Epithelial cell of esophagus (primary cell): ENCODE results near the gene PATZ1.

ENCODE experiments used
- DNase-seq: peaks from one replicate; pipeline ENCODE4 v3.0.0; 2010; ENCODE audit warnings: low read depth
- H3K4me3 ChIP-seq: 2 replicates; pipeline ENCODE4 v1.5.1; 2011; ENCODE audit warnings: mild to moderate bottlenecking, low read length, control low read depth
- TF ChIP-seq, protein P1 (sequence below): IDR thresholded peaks from 2 replicates; pipeline ENCODE4 v1.5.1; 2011; ENCODE audit warnings: low read depth, mild to moderate bottlenecking, low read length, control low read depth, inconsistent platforms; ENCODE audit not compliant: insufficient read depth; ENCODE audit errors: missing control alignments

The PATZ1 gene

DNA sequence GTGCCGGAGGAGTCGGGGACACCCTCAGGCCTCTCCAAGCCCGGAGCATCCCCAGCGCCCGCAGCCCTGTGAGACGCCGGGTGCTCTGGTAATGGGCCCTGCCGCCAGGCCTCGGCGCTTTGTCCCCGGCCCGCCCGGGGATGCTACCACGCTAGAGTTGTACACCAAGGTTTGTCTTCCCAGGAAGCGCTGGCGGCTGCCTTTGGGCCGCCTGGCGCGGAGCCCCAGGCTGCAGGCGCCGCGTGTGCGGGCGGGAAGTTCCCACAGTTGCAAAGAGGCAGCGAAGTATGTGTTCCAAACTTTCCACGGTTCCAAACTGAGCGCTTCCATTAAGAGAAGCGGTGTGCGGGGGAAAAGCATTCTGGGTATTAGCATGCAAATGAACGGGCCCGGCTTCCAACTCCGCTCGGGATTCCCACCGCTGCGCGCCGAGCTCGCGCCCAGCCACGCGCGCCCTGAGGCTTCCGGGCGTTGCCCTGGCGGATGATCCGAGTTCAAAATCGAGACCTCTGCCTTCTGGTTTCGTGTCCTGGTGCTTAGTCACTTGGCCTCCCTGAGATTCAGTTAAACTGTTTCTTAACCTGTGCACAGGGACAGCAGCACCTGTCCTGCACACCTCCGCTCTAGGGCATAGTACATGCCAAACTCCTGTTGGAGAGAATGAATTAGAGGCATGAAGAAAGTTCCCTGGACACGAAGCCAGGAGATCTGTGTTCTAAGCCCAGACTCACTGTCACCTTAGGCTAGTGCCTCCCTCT, 1.3 kb upstream of the PATZ1 start:
- TF ChIP-seq, protein P1, sequence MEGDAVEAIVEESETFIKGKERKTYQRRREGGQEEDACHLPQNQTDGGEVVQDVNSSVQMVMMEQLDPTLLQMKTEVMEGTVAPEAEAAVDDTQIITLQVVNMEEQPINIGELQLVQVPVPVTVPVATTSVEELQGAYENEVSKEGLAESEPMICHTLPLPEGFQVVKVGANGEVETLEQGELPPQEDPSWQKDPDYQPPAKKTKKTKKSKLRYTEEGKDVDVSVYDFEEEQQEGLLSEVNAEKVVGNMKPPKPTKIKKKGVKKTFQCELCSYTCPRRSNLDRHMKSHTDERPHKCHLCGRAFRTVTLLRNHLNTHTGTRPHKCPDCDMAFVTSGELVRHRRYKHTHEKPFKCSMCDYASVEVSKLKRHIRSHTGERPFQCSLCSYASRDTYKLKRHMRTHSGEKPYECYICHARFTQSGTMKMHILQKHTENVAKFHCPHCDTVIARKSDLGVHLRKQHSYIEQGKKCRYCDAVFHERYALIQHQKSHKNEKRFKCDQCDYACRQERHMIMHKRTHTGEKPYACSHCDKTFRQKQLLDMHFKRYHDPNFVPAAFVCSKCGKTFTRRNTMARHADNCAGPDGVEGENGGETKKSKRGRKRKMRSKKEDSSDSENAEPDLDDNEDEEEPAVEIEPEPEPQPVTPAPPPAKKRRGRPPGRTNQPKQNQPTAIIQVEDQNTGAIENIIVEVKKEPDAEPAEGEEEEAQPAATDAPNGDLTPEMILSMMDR, result no peak
- peak overlapping the region; percentile 54 for H3K4me3 ChIP-seq
- DNase-seq, result peak; percentile 74

DNA sequence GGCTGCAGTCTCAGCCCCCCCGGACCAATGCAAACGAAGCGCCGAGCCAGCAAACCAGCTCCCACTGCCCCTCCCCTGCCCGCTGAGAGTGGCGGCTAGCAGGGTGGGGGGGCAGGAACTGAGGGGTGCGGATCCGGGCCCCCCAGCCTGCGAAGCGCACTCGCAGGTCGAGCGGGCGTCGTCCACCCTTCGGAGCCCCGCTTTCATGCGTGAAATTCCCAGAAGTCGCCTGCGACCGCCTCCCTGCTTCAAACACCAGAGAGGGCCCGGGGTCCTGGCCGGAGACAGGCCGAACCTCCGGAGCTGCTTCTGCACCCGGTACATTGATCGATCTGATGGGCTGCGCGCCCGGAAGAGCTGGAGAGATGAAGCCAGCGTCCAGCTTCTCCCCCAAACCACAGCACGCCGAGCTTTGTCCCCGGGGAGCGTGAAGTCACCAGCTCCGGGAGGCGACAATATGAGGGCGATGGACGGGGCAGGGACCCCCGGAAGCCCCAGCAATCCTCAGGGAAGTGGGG, 646 bp upstream of the PATZ1 start:
- TF ChIP-seq, protein P1, result no peak
- H3K4me3 ChIP-seq, result peak overlapping the region; percentile 54
- no peak for DNase-seq

DNA sequence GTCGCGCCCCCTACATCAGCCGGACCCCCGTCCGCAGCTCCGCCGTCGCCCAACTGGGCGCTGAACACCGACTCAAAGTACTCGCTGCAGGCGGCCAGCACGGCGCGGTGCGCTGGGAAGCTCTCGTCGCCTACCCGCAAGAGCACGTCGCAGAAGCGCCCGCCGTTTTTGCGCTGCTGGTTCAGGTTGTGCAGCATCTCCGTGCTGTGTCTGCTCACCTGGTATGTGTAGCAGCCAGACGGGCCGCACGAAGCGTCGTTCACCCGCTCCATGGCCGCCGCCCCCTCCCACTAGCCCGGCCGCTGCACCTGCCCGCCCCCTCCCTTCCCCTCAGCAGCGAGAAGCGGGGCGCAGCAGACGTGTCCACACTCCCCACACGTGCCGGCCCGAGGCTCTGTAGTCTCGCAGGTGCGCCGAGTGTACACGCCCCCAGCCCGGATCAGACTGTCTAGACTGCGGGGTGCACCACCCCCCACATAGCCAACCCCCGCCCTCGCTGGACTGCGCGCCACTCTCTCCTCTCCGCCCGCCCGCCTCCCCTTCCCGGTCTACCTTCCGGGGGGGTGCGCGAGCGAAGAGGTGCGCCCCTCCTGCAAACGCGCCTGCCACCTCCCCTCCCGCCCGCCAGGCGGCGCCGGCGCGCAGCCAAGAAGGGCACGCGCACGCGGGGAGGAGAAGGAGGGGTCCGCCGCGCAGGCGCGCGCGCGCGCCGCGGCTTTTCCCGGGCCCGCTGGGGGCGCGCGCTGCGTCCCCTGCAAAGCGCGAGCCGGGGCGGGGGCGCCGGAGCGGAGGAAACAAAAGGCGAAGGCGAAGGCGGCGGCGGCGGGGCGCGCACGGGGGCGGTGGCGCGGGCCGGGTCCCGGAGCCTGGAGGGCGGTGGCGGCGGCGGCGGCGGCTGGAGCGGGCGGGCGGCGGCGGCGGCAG, 553 bp downstream of the PATZ1 start:
- H3K4me3 ChIP-seq, result peak overlapping the region; percentile 57
- TF ChIP-seq, protein P1, result peak; percentile 53

DNA sequence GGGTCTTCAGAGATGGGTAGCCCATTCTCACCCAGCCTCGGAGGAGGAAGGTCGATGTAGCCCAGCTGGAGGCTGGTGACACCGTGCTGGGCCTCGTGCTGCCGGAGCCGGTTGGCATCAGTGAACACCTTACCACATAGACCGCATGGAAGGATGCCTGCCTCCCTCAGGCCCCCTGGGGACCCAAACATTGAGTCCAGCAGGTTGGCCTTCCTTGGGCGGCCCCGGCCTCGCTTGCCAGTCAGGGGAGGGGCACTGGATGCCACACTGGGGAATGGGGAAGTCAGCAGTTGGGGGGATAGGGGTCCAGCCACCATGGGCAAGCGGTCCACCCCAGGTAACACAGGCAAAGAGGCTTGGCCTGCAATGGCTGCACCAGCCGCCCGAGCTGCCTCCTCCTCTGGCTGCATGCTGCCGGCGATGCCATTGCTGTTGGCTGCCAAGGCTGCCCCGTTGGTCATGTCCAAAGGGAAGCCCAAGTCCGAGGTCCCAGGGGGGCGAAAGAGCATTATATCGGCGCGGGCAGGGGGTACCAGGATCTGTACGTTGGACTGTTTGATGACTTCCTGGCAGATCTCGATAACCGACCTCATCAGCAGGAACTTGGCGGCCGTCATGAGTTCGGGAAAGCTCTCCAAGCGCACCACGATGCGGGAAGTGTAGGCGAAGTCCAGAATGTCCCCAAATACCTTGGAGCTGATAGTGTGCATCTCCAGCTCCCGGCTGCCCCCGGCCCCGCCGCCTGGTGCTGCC, 1.4 kb downstream of the PATZ1 start:
- TF ChIP-seq, protein P1, result no peak
- H3K4me3 ChIP-seq, result peak overlapping the region; percentile 52
- peak; percentile 53 for DNase-seq

More for the DNA sequence above, 553 bp downstream of the PATZ1 start:
- DNase-seq, result peak; percentile 86

DNA sequence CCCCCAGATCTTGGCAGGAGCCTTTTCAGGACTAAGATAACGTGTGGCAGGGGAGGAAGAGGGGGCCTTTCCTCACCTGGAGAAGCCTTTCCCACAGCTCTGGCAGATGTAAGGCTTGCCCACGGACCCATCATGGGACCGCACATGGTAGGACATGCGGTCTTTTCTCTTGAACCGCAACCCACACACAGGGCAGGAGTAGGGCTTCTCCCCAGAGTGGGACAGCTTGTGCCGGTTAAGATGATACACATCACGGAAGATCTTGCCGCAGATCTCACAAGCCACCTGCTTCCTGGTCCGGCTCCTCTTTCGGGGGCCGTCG, 1.9 kb downstream of the PATZ1 start:
- no peak for DNase-seq
- TF ChIP-seq, protein P1, result no peak
- H3K4me3 ChIP-seq, result peak overlapping the region; percentile 35
